ENCODE results near the gene VAV3. TPM values are rescaled to one million over a fixed set of nuclear protein-coding genes. Genes with fewer than 3 reads are reported as not detected.
"Not testable (repeated sequence)": the region's sequence is repeated elsewhere in the genome, so short reads cannot be mapped to it uniquely, and the experiment has no call there.

VAV3 gene
- polyA plus RNA-seq, 4 donors, result 114 to 148 (median 128) TPM

DNA sequence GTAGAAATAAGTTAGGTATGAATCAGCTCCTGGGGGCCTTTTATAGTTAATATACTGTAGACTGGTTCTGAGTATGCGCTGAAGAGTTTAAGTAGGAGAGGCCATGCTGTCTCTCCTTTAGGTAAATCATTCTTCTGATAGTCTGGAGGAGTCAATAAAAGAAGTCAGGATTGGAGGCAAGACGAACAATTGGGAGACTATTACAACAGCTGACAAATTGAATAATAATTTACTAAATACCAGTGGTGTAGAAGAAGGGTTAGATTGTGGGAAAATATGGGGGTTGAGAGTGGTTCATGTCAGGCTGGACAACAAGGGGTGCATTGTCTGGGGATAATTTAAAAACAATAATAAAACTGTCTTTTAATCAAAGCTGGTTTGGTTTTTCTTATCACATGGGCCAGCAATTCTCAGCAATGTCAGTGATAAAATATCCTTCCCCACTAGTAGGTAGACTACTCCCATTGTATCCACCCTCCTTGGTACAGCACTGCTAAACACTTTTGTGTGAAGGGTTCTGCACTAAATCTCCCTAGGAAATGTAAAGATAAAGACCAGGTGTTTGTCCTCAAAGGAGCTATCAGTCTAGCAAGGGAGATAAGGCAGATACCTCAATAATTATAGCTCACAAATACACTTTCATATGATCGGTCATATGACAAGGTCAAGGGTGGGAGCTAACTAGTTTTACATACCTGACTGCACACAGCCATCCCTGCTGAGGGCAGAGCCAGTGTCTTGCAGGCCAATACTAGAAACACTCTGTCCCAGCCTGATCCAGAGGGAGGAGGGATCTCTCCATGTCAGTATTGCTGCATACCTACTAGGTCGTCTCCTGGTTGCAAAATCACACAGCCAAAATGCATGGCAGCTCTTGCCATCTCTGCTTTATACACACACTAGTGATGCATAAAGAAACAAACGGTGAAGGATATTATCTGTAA, 299.7 kb downstream of the VAV3 start:
- DNase-seq (ENCODE audit: low read depth in 4 of 4, low spot score in 2 of 4), result no peak

DNA sequence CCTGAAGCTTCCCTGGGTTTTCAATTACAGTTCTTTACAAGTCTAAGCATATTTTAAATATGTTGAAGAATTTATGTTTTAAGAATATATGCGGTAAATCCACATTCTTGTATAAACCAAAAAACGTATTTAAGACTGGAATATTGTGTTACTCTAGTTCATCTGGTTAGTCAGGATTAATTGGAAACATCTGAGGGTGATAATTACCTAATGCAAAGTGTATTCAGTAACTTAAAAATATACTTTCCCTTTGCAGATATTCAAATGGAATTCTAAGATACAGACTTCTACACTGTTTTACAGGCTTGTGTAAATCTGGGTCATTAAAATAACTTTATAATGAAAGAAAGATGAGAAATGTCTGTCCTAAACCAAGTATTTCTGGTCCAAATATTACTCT, 302.0 kb downstream of the VAV3 start:
- no peak for DNase-seq (ENCODE audit: low read depth in 4 of 4, low spot score in 2 of 4)

DNA sequence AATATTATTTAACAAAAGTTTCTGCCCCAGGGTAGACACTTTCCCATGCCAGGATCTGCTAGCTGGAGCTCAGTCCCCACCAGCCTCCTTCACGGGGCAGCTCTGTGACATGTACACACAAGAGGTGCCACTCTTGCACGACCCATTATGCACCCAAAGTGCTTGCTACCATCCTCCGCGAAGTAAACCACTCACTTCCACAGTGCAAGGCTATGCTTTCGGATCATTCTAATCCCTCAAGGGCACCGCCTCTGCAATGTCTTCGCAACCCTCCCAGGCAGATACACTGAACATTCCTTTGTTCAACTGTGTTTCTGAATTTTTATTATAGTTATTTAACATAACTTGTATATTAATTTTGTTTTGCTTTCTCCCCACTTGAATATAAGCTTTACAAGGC, 303.8 kb downstream of the VAV3 start:
- no peak for DNase-seq (ENCODE audit: low read depth in 4 of 4, low spot score in 2 of 4)

DNA sequence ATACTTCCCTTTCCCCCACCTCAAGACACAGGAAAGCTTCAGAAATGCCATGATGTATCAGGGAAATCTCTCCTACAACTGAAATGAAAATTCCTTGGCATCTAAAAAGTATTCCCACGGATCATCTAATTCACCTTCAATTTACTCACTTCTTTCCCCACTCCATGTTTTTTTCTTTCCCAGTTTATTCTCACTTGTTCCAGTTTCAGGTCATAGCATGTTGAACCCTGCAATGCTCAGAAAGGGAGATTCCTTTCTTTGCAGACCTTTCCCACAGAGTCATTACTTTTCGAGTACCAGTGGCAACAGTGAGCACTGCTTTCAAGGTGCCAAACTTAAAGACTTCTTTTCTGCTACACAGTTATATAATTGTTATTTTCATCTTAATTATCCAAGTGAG, 305.0 kb downstream of the VAV3 start:
- DNase-seq (ENCODE audit: low read depth in 4 of 4, low spot score in 2 of 4), result no peak

DNA sequence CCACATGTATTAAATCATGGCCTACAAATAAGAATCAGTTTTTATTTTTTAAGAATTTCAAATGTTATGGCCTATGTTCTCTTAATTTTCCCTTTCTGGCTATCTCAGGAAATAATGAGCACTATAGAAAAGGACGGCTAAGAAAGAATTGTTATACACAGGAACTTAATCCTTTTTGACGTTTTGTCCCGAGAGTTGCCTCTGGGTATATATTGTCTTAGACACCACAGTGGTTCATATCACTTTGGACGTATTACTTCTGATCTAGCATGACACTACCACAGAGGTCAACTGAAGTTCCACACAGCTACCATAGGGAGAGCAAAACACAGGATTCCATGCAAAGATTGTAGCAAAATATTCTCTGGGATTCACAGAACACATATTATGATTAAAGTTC, 307.6 kb downstream of the VAV3 start:
- DNase-seq (ENCODE audit: low read depth in 4 of 4, low spot score in 2 of 4), result no peak

DNA sequence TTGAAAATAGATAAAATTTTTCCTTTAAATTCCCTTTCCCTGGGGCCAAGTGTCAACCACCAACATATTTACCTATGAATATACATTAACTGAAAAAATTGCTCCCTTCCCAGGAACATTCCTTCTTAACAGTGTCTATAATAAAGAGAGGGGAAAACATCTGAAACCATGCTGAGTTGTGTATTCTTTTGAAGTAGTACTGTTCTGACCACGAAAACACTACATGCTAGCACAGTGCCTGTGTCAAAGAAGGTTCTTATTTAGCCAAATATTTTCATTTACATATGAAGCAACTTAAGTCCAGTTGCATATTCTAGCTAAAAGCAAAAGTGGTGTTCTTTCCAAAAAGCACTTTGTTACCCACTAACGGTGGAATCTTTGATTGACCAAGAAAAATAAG, 311.2 kb downstream of the VAV3 start:
- no peak for DNase-seq (ENCODE audit: low read depth in 4 of 4, low spot score in 2 of 4)

DNA sequence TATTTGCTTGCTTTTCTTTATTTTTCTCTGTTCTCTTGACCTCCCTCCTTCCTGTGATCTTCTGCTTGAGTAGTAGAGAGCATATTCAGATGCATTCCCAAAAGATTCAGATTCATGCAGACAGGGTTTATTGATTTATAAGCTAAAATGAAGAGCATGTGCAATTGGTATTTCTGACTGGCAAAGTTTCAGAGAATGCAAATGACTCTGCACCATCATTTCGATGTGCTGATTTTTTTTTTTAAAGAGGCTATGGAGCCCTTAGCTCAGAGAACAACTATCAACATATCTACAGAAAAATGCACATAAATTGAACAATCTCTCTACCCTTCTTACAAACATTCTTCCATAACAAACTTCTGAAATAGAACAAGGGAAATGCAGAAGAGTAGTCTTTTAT, 312.0 kb downstream of the VAV3 start:
- no peak for DNase-seq (ENCODE audit: low read depth in 4 of 4, low spot score in 2 of 4)

DNA sequence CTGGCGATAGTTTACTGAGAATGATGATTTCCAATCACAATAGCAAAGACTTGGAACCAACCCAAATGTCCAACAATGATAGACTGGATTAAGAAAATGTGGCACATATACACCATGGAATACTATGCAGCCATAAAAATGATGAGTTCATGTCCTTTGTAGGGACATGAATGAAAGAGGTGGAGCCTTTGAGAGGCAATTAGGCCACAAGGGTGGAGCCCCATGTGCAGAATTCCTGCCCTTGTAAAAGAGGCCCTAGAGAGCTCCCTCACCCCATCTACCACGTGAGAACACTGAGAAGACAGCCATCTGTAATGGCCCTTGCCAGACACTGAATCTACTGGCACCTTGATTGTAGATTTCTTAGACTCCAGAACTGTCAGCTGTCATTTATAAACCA, 314.2 kb downstream of the VAV3 start:
- DNase-seq (ENCODE audit: low read depth in 4 of 4, low spot score in 2 of 4), result not testable (repeated sequence)

DNA sequence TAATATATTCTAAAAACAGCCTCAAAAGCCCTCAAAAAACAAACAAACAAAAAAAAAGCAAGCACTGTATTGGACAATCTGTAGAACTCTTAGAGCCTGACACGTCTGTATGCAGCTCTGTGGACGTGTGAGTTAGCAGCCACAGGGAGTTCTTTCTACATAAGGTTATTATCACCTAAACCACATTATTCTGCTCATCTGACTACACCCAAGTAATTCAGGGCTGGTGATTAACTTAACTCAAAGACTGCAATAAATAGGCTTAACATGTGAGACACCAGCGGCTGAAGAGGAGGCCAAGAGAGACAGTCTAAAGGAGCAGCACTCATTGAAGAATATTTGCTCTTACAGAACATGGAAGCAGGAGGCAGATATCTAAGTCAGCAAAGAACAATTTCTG, 316.0 kb downstream of the VAV3 start:
- DNase-seq (ENCODE audit: low read depth in 4 of 4, low spot score in 2 of 4), result no peak

DNA sequence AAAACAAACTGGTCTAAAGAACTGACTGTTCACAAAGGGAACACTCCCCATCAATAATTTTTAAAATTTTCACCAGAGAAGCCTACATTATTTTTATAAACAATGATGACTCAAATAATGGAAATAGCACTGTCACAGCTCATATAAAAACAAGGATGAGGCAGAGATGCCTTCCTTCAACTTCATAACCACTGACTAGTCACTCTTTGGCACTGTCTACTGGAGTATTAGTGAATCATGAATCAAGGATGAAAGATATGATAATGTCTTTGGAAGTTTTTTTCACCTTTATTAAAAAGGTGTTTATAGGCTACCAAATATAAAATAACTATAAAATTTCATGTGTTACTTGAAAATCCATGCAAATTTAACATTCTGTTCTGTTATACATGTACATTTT, 316.9 kb downstream of the VAV3 start:
- no peak for DNase-seq (ENCODE audit: low read depth in 4 of 4, low spot score in 2 of 4)

DNA sequence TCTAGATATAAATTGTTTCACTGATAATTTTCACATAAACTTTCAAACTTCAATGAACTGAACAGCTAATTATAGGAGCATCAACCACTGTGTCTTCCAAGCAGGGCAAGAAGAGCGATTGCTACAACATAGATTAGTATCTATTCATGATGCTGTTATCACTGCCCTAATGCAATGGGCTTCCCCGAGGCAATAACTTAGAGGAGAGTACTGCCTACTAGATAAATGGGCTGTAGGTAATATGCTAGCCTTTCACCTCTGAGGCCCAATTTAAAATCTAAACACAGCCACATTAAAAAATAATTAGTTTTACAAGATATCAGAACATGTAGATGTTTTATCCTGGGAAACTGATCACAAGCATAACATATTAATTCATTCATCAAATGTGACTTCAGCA, 318.0 kb downstream of the VAV3 start:
- no peak for DNase-seq (ENCODE audit: low read depth in 4 of 4, low spot score in 2 of 4)

DNA sequence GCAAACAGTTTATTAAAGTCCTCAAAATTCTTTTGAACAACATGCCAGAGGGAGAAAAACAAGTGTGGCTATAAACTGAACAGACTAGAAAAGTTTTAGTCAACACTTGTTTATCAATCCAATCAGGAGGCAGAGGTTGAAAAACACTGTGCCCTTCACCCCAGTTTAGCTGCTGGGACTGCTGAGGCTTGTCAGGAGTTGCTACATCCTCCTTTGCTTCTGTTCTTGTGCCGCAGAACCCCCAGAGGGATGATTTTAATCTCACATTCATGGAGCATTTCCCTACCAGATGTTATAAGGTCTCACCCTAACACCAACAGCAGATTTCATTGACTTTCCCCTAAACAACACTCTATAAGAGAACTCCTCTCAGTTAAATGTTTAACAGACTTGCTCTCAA, 321.2 kb downstream of the VAV3 start:
- DNase-seq (ENCODE audit: low read depth in 4 of 4, low spot score in 2 of 4), result no peak

DNA sequence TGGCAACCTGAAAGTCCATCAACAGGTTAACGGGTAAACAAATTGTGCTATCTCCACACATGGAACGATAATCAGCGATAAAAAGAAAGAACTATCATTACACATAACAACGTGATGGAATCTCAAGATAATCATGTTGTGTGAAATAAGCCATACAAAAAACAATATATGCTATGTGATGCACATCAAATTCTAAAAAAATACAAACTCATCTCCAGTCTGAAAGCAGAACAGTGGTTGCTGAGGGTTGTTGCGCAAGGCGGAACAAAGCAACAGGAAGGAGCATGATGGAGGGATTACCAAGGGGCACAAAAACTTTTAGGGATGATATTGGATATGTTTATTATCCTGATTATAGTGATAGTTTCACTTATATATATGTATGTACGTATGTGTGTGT, 324.8 kb downstream of the VAV3 start:
- no peak for DNase-seq (ENCODE audit: low read depth in 4 of 4, low spot score in 2 of 4)

DNA sequence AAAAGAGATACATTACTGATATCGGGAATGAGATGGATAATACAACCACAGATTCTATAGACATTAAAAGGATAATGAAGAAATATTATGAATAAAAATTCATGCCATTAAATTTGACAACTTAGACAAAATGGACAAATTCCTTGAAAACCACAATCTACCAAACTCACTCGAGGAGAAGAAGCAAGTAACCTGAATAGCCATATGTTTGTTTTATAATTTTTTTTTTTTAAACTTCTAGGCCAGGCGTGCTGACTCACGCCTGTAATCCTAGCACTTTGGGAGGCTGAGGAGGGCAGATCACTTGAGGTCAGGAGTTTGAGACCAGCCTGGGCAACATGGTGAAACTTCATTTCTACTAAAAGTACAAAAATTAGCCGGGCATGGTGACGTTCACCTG, 327.9 kb downstream of the VAV3 start:
- DNase-seq (ENCODE audit: low read depth in 4 of 4, low spot score in 2 of 4), result no peak

DNA sequence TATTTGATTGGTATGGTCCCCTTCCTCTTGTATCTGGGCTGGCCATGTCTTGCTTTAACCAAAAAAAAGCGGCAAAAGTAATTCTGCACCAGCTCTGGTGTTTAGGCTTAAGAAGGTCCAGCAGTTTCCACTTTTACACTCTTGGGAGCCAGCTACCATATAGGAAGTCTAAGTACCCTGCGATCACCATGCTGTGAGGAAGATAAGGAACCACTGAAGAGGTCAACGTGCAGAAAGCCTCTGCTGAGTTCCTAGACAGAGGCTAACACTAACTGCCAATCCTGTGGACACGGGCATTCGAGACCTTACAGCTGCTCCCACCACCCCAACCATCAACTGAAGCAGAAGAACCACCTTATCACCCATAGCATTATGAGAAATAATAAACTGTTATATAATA, 331.4 kb downstream of the VAV3 start:
- no peak for DNase-seq (ENCODE audit: low read depth in 4 of 4, low spot score in 2 of 4)

DNA sequence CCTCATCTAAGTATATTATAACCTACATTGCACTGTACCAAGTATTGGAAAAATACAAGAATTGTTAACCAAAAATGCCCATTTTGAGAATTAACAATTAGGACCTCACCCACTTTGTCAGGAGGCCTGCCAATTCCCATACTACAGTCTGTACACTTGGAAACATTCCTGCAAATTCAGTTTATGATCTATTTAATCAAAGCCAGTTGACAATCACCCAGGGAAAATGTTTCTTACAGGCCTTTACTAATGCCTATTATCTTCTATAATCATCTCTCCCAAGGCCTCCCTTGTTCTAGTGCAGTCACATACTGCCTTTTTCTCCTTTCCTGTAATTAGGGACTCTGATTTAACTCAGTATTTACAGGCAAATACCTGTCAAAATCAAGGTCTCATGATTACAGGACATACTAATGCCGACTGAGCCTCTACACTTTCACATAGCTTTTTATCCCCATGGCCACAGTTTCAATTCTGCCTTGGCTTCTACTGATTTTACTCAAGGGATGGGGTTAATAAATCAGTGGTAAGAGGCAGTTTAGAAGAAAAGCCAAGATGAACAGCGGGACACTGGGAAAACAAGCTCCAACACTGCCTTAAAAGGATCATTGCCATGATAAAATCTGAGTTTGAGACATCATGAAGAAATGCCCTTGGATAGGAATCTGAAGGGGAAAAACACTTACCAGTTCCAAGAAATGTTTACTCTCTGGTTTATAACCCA, 338.7 kb downstream of the VAV3 start:
- no peak for DNase-seq (ENCODE audit: low read depth in 4 of 4, low spot score in 2 of 4)

DNA sequence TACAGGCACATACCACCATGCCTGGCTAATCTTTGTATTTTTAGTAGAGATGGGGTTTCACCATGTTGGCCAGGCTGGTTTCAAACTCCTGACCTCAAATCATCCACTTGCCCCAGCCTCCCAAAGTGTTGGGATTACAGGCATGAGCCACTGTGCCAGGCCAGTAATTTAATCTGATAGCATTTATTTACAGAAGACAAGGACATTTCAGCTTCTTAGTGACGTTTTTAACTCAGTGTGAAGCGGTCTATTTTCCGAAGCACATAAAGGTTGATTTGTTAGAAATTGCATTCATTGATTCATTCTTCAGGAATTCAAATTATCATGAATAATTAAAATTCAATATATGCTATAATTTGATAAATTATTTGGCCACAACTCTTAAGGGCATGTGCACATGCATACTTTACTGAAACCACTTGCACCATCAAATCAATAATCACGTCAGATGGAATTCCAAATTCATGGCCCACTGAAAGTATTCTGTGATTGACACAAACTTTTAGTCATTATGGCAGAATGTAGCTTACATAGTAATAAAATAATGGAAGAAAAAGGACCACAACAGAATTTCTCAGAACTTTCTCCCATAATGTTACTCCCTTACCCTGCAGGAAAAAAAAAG, 339.5 kb downstream of the VAV3 start:
- no peak for DNase-seq (ENCODE audit: low read depth in 4 of 4, low spot score in 2 of 4)

DNA sequence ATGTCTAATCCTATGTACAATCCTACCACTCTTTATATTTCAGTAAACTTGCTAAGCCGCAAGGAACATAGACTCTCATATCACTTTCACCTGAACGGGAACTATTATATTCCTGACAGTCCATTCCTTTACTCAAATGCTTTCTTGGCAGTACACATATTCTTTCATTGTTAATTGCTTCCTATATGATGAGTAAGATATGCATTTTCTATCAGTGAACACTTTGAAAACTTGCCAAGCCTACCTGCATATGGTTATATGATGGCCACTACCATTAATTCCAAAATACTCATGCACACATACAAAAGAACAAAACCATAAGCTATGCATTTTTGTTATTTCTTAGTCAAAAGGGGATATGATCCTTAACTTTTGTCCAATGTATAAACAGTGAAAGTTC, 341.5 kb downstream of the VAV3 start:
- no peak for DNase-seq (ENCODE audit: low read depth in 4 of 4, low spot score in 2 of 4)

DNA sequence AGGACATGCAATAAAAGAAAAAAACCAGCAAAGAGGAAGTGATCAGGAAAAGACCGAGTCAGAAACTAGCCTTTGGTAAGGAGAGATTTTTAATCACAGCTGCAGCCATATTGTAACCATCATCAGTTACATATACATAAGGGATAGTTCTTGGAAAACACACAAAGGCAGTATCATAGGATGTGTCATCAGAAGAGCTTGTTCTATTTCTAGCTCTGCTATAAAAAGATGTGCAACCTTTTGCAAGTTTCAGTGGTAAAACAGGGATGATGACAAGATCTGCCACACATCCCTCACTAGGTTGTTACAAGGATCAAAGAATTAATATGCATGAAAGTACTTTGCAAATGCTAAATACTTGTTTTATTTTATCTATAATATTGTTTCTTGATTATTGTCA, 342.0 kb downstream of the VAV3 start:
- no peak for DNase-seq (ENCODE audit: low read depth in 4 of 4, low spot score in 2 of 4)

DNA sequence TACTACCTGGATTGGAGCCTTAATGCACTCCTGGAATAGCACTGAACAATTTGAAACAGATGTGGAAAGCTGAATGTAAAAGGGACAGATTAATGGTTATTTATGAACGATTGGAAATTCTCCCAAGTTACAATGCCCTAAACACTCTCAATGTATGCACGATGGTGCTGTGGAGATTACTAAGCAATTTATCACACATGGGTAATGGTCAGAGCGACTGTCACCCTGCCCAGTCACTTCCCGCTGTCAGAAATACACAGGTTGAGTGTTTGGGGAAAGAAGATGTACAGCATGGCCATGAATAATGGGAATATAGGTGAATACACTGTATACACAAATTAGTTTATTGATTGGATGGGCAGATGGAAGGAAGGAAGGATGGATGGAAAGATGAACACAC, 342.4 kb downstream of the VAV3 start:
- DNase-seq (ENCODE audit: low read depth in 4 of 4, low spot score in 2 of 4), result no peak

DNA sequence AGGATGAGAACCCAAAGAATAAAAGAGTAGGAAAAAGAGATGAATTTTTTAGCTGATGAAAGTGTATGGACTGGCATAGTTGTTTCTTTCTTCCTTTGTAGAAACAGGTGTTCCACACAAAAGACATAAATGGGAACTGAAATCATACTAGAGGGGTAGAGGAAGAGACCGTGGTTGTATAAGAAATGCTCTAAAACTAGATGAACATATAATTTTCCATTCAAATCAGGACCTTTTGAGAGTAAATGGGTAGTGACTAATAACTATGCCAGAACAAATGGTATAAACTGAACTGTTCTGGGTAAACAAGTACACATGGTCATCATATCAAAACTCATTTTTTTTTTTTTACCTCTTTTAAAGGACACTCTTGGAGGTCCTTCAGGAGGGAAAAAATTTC, 344.2 kb downstream of the VAV3 start:
- DNase-seq (ENCODE audit: low read depth in 4 of 4, low spot score in 2 of 4), result no peak

DNA sequence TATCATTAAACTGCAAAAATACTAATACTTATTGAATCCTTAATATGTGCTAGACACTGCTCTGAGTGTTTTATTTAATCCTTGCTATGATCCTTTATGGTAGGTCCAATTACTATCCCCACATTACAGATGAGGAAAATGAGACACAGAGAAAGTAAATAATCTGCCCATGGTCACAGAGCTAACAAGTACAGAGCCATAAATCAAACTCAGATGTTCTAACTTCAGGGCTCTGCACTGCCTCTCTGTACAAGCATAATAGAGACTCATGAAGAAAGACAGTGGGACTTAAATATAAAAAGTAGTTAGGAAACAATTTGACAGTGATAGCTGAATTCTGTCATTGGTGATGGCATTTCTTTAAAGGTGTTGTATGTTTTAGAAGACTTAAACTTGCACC, 346.4 kb downstream of the VAV3 start:
- no peak for DNase-seq (ENCODE audit: low read depth in 4 of 4, low spot score in 2 of 4)

All from left renal cortex interstitium (tissue), 4 donors.